GM23338 (cell line): ENCODE data around the gene LPP. TPM values are rescaled to one million over a fixed set of nuclear protein-coding genes. Genes with fewer than 3 reads are reported as not detected.

ENCODE experiments used
- ATAC-seq: fragments of 200-7000 bp; cut with Tn5 transposase; 3 replicates; pipeline ENCODE4 v1.9.1; 2020
- DNase-seq: peaks from one replicate; pipeline ENCODE4 v3.0.0-alpha.2; 2015; ENCODE audit warnings: low spot score
- H2AFZ ChIP-seq: fragments of 200-600 bp; sonication (generic); 2 replicates; pipeline ENCODE4 v1.8.0; 2016; ENCODE audit warnings: antibody characterized with exemption, mild to moderate bottlenecking, moderate library complexity
- H3F3A ChIP-seq: fragments of 200-600 bp; sonication (generic); replicated peaks from 2 replicates; pipeline ENCODE4 v1.8.0; 2017; ENCODE audit warnings: antibody characterized with exemption, mixed run types, low read depth
- H3K27ac ChIP-seq: fragments of 200-600 bp; sonication (generic); 2 replicates; pipeline ENCODE4 v1.6.1; 2016; ENCODE audit warnings: low read depth
- H3K27me3 ChIP-seq: fragments of 200-600 bp; sonication (generic); 2 replicates; pipeline ENCODE4 v1.8.0; 2016; ENCODE audit warnings: mild to moderate bottlenecking, mixed run types, moderate library complexity; ENCODE audit not compliant: insufficient read depth
- H3K36me3 ChIP-seq: fragments of 200-600 bp; sonication (generic); 2 replicates; pipeline ENCODE4 v1.8.0; 2016; ENCODE audit warnings: mild to moderate bottlenecking; ENCODE audit not compliant: insufficient read depth
- H3K4me1 ChIP-seq: fragments of 200-600 bp; sonication (generic); 2 replicates; pipeline ENCODE4 v1.8.0; 2016; ENCODE audit warnings: mild to moderate bottlenecking, moderate library complexity; ENCODE audit not compliant: insufficient read depth
- H3K4me2 ChIP-seq: fragments of 200-600 bp; sonication (generic); 2 replicates; pipeline ENCODE4 v1.7.1; 2017; ENCODE audit warnings: mixed run types
- H3K4me3 ChIP-seq: fragments of 200-600 bp; sonication (generic); 2 replicates; pipeline ENCODE4 v1.6.1; 2016; ENCODE audit warnings: mixed run types
- H3K79me2 ChIP-seq: fragments of 200-600 bp; sonication (generic); replicated peaks from 2 replicates; pipeline ENCODE4 v1.8.0; 2017; ENCODE audit warnings: mild to moderate bottlenecking; ENCODE audit not compliant: insufficient read depth
- H3K9me2 ChIP-seq: fragments of 200-600 bp; sonication (generic); 2 replicates; pipeline ENCODE4 v1.8.0; 2017; ENCODE audit not compliant: insufficient read depth
- H4K20me1 ChIP-seq: fragments of 200-600 bp; sonication (generic); replicated peaks from 2 replicates; pipeline ENCODE4 v1.8.0; 2017; ENCODE audit warnings: mild to moderate bottlenecking; ENCODE audit not compliant: insufficient read depth
- H3K27ac Mint-ChIP-seq: 2 replicates; pipeline ENCODE4 v1.8.0; 2020; ENCODE audit warnings: inconsistent platforms, mild to moderate bottlenecking, moderate library complexity, mixed read lengths
- H3K27me3 Mint-ChIP-seq: 3 replicates; pipeline ENCODE4 v1.8.0; 2022; ENCODE audit warnings: low read depth, mild to moderate bottlenecking, moderate library complexity, mixed read lengths, inconsistent platforms; ENCODE audit not compliant: insufficient read depth, poor library complexity
- H3K36me3 Mint-ChIP-seq: 3 replicates; pipeline ENCODE4 v1.8.0; 2021; ENCODE audit warnings: low read depth, mild to moderate bottlenecking, inconsistent platforms, moderate library complexity, mixed read lengths
- H3K4me1 Mint-ChIP-seq: 3 replicates; pipeline ENCODE4 v1.8.0; 2020; ENCODE audit warnings: mild to moderate bottlenecking, inconsistent platforms, mixed read lengths
- H3K4me3 Mint-ChIP-seq: 3 replicates; pipeline ENCODE4 v1.8.0; 2021; ENCODE audit warnings: moderate library complexity, mild to moderate bottlenecking, inconsistent platforms, mixed read lengths
- H3K9me3 Mint-ChIP-seq: 3 replicates; pipeline ENCODE4 v1.8.0; 2020; ENCODE audit warnings: moderate library complexity, mild to moderate bottlenecking, inconsistent platforms, mixed read lengths
- CREB1 ChIP-seq: fragments of 250-450 bp; sonication (Bioruptor Pico); IDR thresholded peaks from 2 replicates; pipeline ENCODE4 v1.5.0; 2020; ENCODE audit warnings: low read depth, mild to moderate bottlenecking, moderate library complexity
- ETS1 ChIP-seq: IDR thresholded peaks from 2 replicates; pipeline ENCODE4 v1.6.1; 2016; ENCODE audit warnings: antibody characterized with exemption
- EZH2 ChIP-seq: fragments of 200-600 bp; sonication (generic); IDR thresholded peaks from one replicate; pipeline ENCODE4 v1.8.0; 2017; ENCODE audit warnings: antibody characterized with exemption, mild to moderate bottlenecking, low read depth; ENCODE audit not compliant: unreplicated experiment
- EZH2phosphoT487 ChIP-seq: fragments of 200-600 bp; sonication (generic); IDR thresholded peaks from one replicate; pipeline ENCODE4 v1.8.1; 2018; ENCODE audit warnings: antibody characterized with exemption; ENCODE audit not compliant: unreplicated experiment
- JUNB ChIP-seq: IDR thresholded peaks from one replicate; pipeline ENCODE4 v1.6.1; 2016; ENCODE audit warnings: antibody characterized with exemption; ENCODE audit not compliant: unreplicated experiment
- NANOG ChIP-seq: IDR thresholded peaks from 2 replicates; pipeline ENCODE4 v1.6.1; 2016; ENCODE audit warnings: antibody characterized with exemption, borderline replicate concordance
- POLR2AphosphoS5 ChIP-seq: IDR thresholded peaks from 2 replicates; pipeline ENCODE4 v1.6.1; 2016; ENCODE audit warnings: antibody characterized with exemption, low read depth
- REST ChIP-seq: IDR thresholded peaks from one replicate; pipeline ENCODE4 v1.6.1; 2018; ENCODE audit warnings: antibody characterized with exemption; ENCODE audit not compliant: unreplicated experiment
- STAT1 ChIP-seq: IDR thresholded peaks from one replicate; pipeline ENCODE4 v1.6.1; 2016; ENCODE audit warnings: antibody characterized with exemption; ENCODE audit not compliant: unreplicated experiment
- ZNF114 ChIP-seq: fragments of 250-450 bp; sonication (Bioruptor Pico); IDR thresholded peaks from 2 replicates; pipeline ENCODE4 v1.5.0; 2020; ENCODE audit warnings: mild to moderate bottlenecking, moderate library complexity
- ZNF331 ChIP-seq: fragments of 250-450 bp; sonication (Bioruptor Pico); IDR thresholded peaks from 2 replicates; pipeline ENCODE4 v1.5.0; 2020; ENCODE audit warnings: low read depth, mild to moderate bottlenecking, moderate library complexity
- ZNF462 ChIP-seq: fragments of 250-450 bp; sonication (Bioruptor Pico); IDR thresholded peaks from 2 replicates; pipeline ENCODE4 v1.5.0; 2020; ENCODE audit warnings: mild to moderate bottlenecking, moderate library complexity
- polyA plus RNA-seq: library from polyadenylated mRNA; unstranded; fragments of >200 nt; fragmentation: Nextera tagmentation; extraction: Ambion mirVana; gene quantifications from 2 replicates; pipeline ENCODE4 v1.2.1, GENCODE V29; 2016
- total RNA-seq: library from RNA; depleted of rRNA; stranded (reverse); fragments of >200 nt; shearing (Covaris generic); gene quantifications from 2 replicates; pipeline ENCODE4 v1.2.3, GENCODE V29; 2014
- TF ChIP-seq, protein P1 (sequence below), 2 experiments: fragments of 200-600 bp in 1 of 2; sonication (generic) in 1 of 2; conservative IDR thresholded peaks; 2 replicates each; pipeline versions ENCODE4 v1.5.1 to v1.6.1; 2016 to 2017; ENCODE audit warnings: antibody characterized with exemption in 2 of 2, low read depth in 2 of 2, mild to moderate bottlenecking in 2 of 2, moderate library complexity in 1 of 2

Gene LPP
- total and polyA plus RNA-seq, 2 experiments from 2014 or later, result 23.0 to 35.2 TPM

GRCh38 chr3:188778091-188778852, 624.3 kb downstream of the LPP start:
- H2AFZ ChIP-seq, result no peak overlapping the region
- TF ChIP-seq ETS1, result no peak
- no peak for TF ChIP-seq ZNF331
- TF ChIP-seq STAT1, result no peak
- no peak for TF ChIP-seq ZNF114 (CRISPR knock-in tag)
- TF ChIP-seq, protein P1, sequence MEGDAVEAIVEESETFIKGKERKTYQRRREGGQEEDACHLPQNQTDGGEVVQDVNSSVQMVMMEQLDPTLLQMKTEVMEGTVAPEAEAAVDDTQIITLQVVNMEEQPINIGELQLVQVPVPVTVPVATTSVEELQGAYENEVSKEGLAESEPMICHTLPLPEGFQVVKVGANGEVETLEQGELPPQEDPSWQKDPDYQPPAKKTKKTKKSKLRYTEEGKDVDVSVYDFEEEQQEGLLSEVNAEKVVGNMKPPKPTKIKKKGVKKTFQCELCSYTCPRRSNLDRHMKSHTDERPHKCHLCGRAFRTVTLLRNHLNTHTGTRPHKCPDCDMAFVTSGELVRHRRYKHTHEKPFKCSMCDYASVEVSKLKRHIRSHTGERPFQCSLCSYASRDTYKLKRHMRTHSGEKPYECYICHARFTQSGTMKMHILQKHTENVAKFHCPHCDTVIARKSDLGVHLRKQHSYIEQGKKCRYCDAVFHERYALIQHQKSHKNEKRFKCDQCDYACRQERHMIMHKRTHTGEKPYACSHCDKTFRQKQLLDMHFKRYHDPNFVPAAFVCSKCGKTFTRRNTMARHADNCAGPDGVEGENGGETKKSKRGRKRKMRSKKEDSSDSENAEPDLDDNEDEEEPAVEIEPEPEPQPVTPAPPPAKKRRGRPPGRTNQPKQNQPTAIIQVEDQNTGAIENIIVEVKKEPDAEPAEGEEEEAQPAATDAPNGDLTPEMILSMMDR (conservative IDR thresholded peaks at IDR 0.05; ENCODE audit: low read depth in 2 of 2), result no peak
- TF ChIP-seq ZNF462 (CRISPR knock-in tag), result no peak
- no peak for TF ChIP-seq CREB1
- TF ChIP-seq POLR2AphosphoS5, result no peak
- no peak for TF ChIP-seq JUNB
- no peak for TF ChIP-seq NANOG
- TF ChIP-seq REST, result no peak
- TF ChIP-seq EZH2, result no peak
- TF ChIP-seq EZH2phosphoT487, result no peak
- DNase-seq, result no peak
- no peaks in the 10 kb centered on the region for H3K36me3 ChIP-seq
- no peak overlapping the region for H3K4me3 Mint-ChIP-seq
- peaks cover 18% of the 10 kb centered on the region for H3K4me1 ChIP-seq
- no peaks in the 10 kb centered on the region for H3K36me3 Mint-ChIP-seq
- H3K4me3 ChIP-seq, result no peak overlapping the region
- H3K27ac ChIP-seq, result no peak overlapping the region
- ATAC-seq, result no peak
- H3K79me2 ChIP-seq, result no peaks in the 10 kb centered on the region
- no peaks in the 10 kb centered on the region for H3F3A ChIP-seq
- H4K20me1 ChIP-seq, result no peaks in the 10 kb centered on the region
- no peaks in the 10 kb centered on the region for H3K27me3 ChIP-seq
- H3K27ac Mint-ChIP-seq, result peak overlapping the region; percentile 59; the same call in 1 of the 2 replicates
- no peaks in the 10 kb centered on the region for H3K27me3 Mint-ChIP-seq
- no peak overlapping the region for H3K4me2 ChIP-seq
- no peaks in the 10 kb centered on the region; the same call in 1 of the 2 replicates for H3K9me2 ChIP-seq
- peaks cover 24% of the 10 kb centered on the region; the same call in 2 of the 3 replicates for H3K4me1 Mint-ChIP-seq
- H3K9me3 Mint-ChIP-seq, result no peaks in the 10 kb centered on the region
